Brain microvascular endothelial cell (primary cell): Measurements from ENCODE around the gene LRIG3.
A peak's percentile ranks its signal among the peaks of the same experiment; 100 is the strongest.

ENCODE experiments used
- DNase-seq: peaks from one replicate; pipeline ENCODE4 v3.0.0-alpha.2; 2020
- H3K27ac ChIP-seq: fragments of 250-450 bp; sonication (Bioruptor Pico); 2 replicates; pipeline ENCODE4 v1.5.1; 2020; ENCODE audit warnings: mild to moderate bottlenecking, moderate library complexity
- H3K27me3 ChIP-seq: fragments of 250-450 bp; sonication (Bioruptor Pico); replicated peaks from 2 replicates; pipeline ENCODE4 v1.5.1; 2020; ENCODE audit warnings: mild to moderate bottlenecking
- H3K36me3 ChIP-seq: fragments of 250-450 bp; sonication (Bioruptor Pico); replicated peaks from 2 replicates; pipeline ENCODE4 v1.5.1; 2020; ENCODE audit warnings: mild to moderate bottlenecking
- H3K4me3 ChIP-seq: 2 replicates; pipeline ENCODE4 v1.5.1; 2011; ENCODE audit warnings: low read depth, mild to moderate bottlenecking, control low read depth, low read length, moderate library complexity
- in situ Hi-C: cut with HindIII; loops from 2 replicates; pipeline ENCODE4 v1.10.0; 2017; ENCODE audit warnings: low sequenced_read_pairs, low pct_ligation_motif_present
- TF ChIP-seq, protein P1 (sequence below): IDR thresholded peaks from 2 replicates; pipeline ENCODE4 v1.5.1; 2011; ENCODE audit warnings: low read depth, mild to moderate bottlenecking, moderate library complexity, low read length, control low read depth, inconsistent platforms; ENCODE audit errors: missing control alignments

LRIG3 gene

DNA sequence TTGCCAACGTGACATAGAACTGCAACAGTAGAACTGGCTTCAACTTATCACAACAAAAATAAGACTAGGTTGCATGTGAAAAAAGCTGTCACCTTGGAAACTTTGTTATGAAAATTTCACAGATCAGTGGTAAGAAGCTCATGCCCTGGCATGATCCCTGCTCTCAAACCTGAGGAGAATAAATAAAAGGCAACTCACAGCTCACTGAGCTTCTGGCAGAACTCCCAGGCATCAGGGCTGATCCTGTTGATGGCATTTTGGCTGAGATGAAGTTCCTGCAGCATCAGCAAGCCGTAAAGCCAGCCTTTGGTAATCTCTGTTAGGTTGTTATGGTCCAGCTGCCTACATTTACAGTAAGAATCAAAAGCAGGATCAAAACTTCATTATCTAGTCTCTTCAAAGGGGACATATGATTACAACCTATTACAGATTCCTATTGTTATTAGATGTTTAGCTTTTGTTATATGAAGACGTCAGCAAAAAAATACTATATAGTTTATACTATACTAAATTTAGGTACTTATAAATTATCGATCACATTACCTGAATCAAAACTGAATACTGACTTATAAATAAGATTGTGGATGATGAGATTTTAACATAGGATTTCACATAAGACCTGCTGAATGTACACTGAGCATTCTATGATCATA, 32.0 kb downstream of the LRIG3 start:
- TF ChIP-seq, protein P1, sequence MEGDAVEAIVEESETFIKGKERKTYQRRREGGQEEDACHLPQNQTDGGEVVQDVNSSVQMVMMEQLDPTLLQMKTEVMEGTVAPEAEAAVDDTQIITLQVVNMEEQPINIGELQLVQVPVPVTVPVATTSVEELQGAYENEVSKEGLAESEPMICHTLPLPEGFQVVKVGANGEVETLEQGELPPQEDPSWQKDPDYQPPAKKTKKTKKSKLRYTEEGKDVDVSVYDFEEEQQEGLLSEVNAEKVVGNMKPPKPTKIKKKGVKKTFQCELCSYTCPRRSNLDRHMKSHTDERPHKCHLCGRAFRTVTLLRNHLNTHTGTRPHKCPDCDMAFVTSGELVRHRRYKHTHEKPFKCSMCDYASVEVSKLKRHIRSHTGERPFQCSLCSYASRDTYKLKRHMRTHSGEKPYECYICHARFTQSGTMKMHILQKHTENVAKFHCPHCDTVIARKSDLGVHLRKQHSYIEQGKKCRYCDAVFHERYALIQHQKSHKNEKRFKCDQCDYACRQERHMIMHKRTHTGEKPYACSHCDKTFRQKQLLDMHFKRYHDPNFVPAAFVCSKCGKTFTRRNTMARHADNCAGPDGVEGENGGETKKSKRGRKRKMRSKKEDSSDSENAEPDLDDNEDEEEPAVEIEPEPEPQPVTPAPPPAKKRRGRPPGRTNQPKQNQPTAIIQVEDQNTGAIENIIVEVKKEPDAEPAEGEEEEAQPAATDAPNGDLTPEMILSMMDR, result no peak
- Histone ChIP-seq H3K4me3 (no peak overlapping the region), H3K36me3 (peaks cover 57% of the 10 kb centered on the region), H3K27ac (no peak overlapping the region), H3K27me3 (no peaks in the 10 kb centered on the region)
- DNase-seq, result peak; percentile 16
- in situ Hi-C loops, result no loop called here

- no peak overlapping the region for H3K27ac ChIP-seq
- in situ Hi-C loops, result no loop called here
- no peak for DNase-seq
- H3K27me3 ChIP-seq, result no peaks in the 10 kb centered on the region
- TF ChIP-seq, protein P1, result no peak
- H3K4me3 ChIP-seq, result no peak overlapping the region
- H3K36me3 ChIP-seq, result peaks cover 60% of the 10 kb centered on the region
Measured at GRCh38 chr12:58887068-58887467, 33.2 kb downstream of the LRIG3 start.

DNA sequence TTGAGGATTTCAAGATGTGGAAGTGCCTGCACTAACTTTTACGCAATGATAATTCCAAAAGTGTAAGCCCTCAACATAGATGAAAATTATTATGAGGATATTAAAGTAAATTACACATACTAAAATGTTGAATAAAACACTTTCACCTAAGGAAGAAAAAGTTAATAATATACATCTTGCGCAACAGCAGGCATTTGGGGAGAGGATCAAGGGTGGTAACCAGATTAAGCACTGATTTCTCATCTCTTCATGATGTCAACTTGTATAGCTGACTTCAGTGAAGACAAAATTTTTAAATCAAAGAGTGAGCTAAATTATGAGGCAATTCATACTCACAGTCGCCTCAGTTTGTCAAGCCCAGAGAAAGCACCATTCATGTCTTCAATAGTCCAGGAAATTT, 33.8 kb downstream of the LRIG3 start:
- Histone ChIP-seq H3K4me3 (no peak overlapping the region), H3K27ac (no peak overlapping the region), H3K27me3 (no peaks in the 10 kb centered on the region), H3K36me3 (peaks cover 64% of the 10 kb centered on the region)
- TF ChIP-seq, protein P1, result no peak
- in situ Hi-C loops, result no loop called here
- no peak for DNase-seq

GRCh38 chr12:58884916-58885315, 35.4 kb downstream of the LRIG3 start:
- Histone ChIP-seq H3K4me3 (no peak overlapping the region), H3K27ac (no peak overlapping the region), H3K27me3 (no peaks in the 10 kb centered on the region), H3K36me3 (peaks cover 66% of the 10 kb centered on the region)
- in situ Hi-C loops, result no loop called here
- DNase-seq, result no peak
- TF ChIP-seq, protein P1, result no peak

GRCh38 chr12:58883576-58884334, 36.5 kb downstream of the LRIG3 start:
- Histone ChIP-seq H3K36me3 (peaks cover 65% of the 10 kb centered on the region), H3K27me3 (no peaks in the 10 kb centered on the region), H3K27ac (no peak overlapping the region), H3K4me3 (no peak overlapping the region)
- TF ChIP-seq, protein P1, result no peak
- in situ Hi-C loops, result no loop called here
- DNase-seq, result no peak
